Liver (tissue), 9 donors: Measurements from ENCODE around the gene CD59. TPM values are rescaled to one million over a fixed set of nuclear protein-coding genes. Genes with fewer than 3 reads are reported as not detected.

Experiments used
- DNase-seq: peaks from one replicate; pipeline ENCODE4 v3.0.0-alpha.2; 2017; ENCODE audit warnings: low spot score
- H3K27ac ChIP-seq, 2 donors: one replicate each; pipeline ENCODE4 v1.7.0; 2013; ENCODE audit warnings: inconsistent platforms in 2 of 2, low read length in 2 of 2, control low read depth in 1 of 2, low read depth in 1 of 2, mild to moderate bottlenecking in 1 of 2
- H3K27me3 ChIP-seq, 4 donors: one replicate each; pipeline versions ENCODE4 v1.6.1 to v1.7.0; 2013; ENCODE audit warnings: low read length in 3 of 4, inconsistent platforms in 1 of 4, mild to moderate bottlenecking in 1 of 4, moderate library complexity in 1 of 4; ENCODE audit not compliant: control insufficient read depth in 4 of 4, insufficient read depth in 4 of 4
- H3K36me3 ChIP-seq, 4 donors: one replicate each; pipeline versions ENCODE4 v1.6.1 to v1.7.0; 2013; ENCODE audit warnings: low read length in 3 of 4, mild to moderate bottlenecking in 3 of 4, low read depth in 1 of 4, moderate library complexity in 1 of 4; ENCODE audit not compliant: control insufficient read depth in 4 of 4, insufficient read depth in 3 of 4
- H3K4me1 ChIP-seq, 4 donors: one replicate each; pipeline versions ENCODE4 v1.6.1 to v1.7.0; 2013; ENCODE audit warnings: low read length in 3 of 4, mild to moderate bottlenecking in 3 of 4, moderate library complexity in 1 of 4; ENCODE audit not compliant: control insufficient read depth in 4 of 4, insufficient read depth in 4 of 4
- H3K4me3 ChIP-seq, 3 donors: one replicate each; pipeline versions ENCODE4 v1.6.1 to v1.7.0; 2013; ENCODE audit warnings: low read length in 3 of 3, control low read depth in 1 of 3, low read depth in 1 of 3, mild to moderate bottlenecking in 1 of 3
- H3K9ac ChIP-seq, 2 donors: one replicate each; pipeline ENCODE4 v1.7.0; 2013; ENCODE audit warnings: low read length in 2 of 2, mild to moderate bottlenecking in 2 of 2, moderate library complexity in 2 of 2, control low read depth in 1 of 2, low read depth in 1 of 2
- H3K9me3 ChIP-seq, 4 donors: one replicate each; pipeline versions ENCODE4 v1.6.1 to v1.7.0; 2013; ENCODE audit warnings: low read length in 3 of 4; ENCODE audit not compliant: control insufficient read depth in 4 of 4
- ATF3 ChIP-seq: IDR thresholded peaks from 2 replicates; pipeline ENCODE4 v1.6.1; 2016; ENCODE audit warnings: antibody characterized with exemption
- EGR1 ChIP-seq, 2 donors: IDR thresholded peaks; 2 replicates each; pipeline ENCODE4 v1.6.1; 2016 to 2018; ENCODE audit warnings: antibody characterized with exemption in 2 of 2, low read depth in 2 of 2
- FOXA1 ChIP-seq: IDR thresholded peaks from 2 replicates; pipeline ENCODE4 v1.6.1; 2016; ENCODE audit warnings: antibody characterized with exemption
- FOXA2 ChIP-seq: IDR thresholded peaks from 2 replicates; pipeline ENCODE4 v1.6.1; 2016; ENCODE audit warnings: antibody characterized with exemption
- GABPA ChIP-seq, 2 donors: IDR thresholded peaks in 1 of 2; conservative IDR thresholded peaks in 1 of 2; 2 replicates each; pipeline ENCODE4 v1.6.1; 2016; ENCODE audit warnings: antibody characterized with exemption in 2 of 2, mild to moderate bottlenecking in 1 of 2, moderate library complexity in 1 of 2
- HNF4A ChIP-seq, 2 donors: conservative IDR thresholded peaks; 2 replicates each; pipeline ENCODE4 v1.6.1; 2016; ENCODE audit warnings: antibody characterized with exemption in 2 of 2, mild to moderate bottlenecking in 2 of 2
- JUND ChIP-seq, 2 donors: IDR thresholded peaks; 2 replicates each; pipeline ENCODE4 v1.6.1; 2016; ENCODE audit warnings: antibody characterized with exemption in 2 of 2
- MAX ChIP-seq: IDR thresholded peaks from 2 replicates; pipeline ENCODE4 v1.6.1; 2016; ENCODE audit warnings: antibody characterized with exemption
- NR2F2 ChIP-seq: IDR thresholded peaks from 2 replicates; pipeline ENCODE4 v1.6.1; 2016; ENCODE audit warnings: antibody characterized with exemption
- RAD21 ChIP-seq, 2 donors: IDR thresholded peaks; 2 replicates each; pipeline ENCODE4 v1.6.1; 2016; ENCODE audit warnings: antibody characterized with exemption in 2 of 2, mild to moderate bottlenecking in 2 of 2
- REST ChIP-seq: IDR thresholded peaks from 2 replicates; pipeline ENCODE4 v1.6.1; 2016; ENCODE audit warnings: antibody characterized with exemption, mild to moderate bottlenecking
- RXRA ChIP-seq, 2 donors: IDR thresholded peaks; 2 replicates each; pipeline ENCODE4 v1.6.1; 2017 to 2018; ENCODE audit warnings: antibody characterized with exemption in 2 of 2, mild to moderate bottlenecking in 1 of 2
- SP1 ChIP-seq: IDR thresholded peaks from 2 replicates; pipeline ENCODE4 v1.6.1; 2018; ENCODE audit warnings: antibody characterized with exemption, mild to moderate bottlenecking
- YY1 ChIP-seq: IDR thresholded peaks from 2 replicates; pipeline ENCODE4 v1.6.1; 2016; ENCODE audit warnings: antibody characterized with exemption, mild to moderate bottlenecking
- WGBS: extraction: QIAGEN DNeasy Blood & Tissue Kit; methylation state at CpG from one replicate; pipeline ENCODE4 v1.1.7; 2013; 5-methylcytosine and 5-hydroxymethylcytosine counted together
- polyA plus RNA-seq, 2 donors: library from polyadenylated mRNA; stranded (reverse) in 1 of 2; unstranded in 1 of 2; fragments of 200-250 nt in 1 of 2; fragments of >200 nt in 1 of 2; fragmentation: Nextera tagmentation in 1 of 2; extraction: Ambion mirVana in 1 of 2; gene quantifications; one replicate each; pipeline versions ENCODE4 v1.2.1 to v1.2.3, GENCODE V29; 2013 to 2015
- total RNA-seq, 2 donors: library from RNA; depleted of rRNA; stranded (reverse); fragments of >200 nt; gene quantifications; one replicate each; pipeline ENCODE4 v1.2.3, GENCODE V29; 2014
- donor health status: healthy.
- donor health status: healthy.
- donor health status: healthy.
- donor health status: healthy.
- donor health status: healthy.

CD59 gene
- total and polyA plus RNA-seq, 4 donors, result 74.2 to 181 (median 130) TPM

- H3K9me3 ChIP-seq, result no peaks in the 10 kb centered on the region
- no peak overlapping the region for H3K4me3 ChIP-seq
- H3K4me1 ChIP-seq, result peaks cover 7 to 28% (median 13%) of the 10 kb centered on the region in 4 donors
- H3K36me3 ChIP-seq, result no peaks in the 10 kb centered on the region
- H3K27ac ChIP-seq, result peak overlapping the region; percentile 40 to 67
- DNase-seq, result peak; percentile 32
- WGBS, result 48% methylated on average over 6 of the region's 6 CpGs
- TF ChIP-seq FOXA2 (peak; percentile 5), MAX (peak; percentile 50), JUND (IDR thresholded peaks at IDR 0.05) (peak in 1 of 2 donors; percentile 31), RXRA (IDR thresholded peaks at IDR 0.05) (peak; percentile 36 to 79), HNF4A (conservative IDR thresholded peaks at IDR 0.05) (peak; percentile 46 to 70), RAD21 (IDR thresholded peaks at IDR 0.05) (peak in 1 of 2 donors; percentile 25), FOXA1 (no peak), REST (no peak), YY1 (peak; percentile 74), EGR1 (IDR thresholded peaks at IDR 0.05; ENCODE audit: low read depth in 2 of 2) (peak in 1 of 2 donors; percentile 19)
- H3K27me3 ChIP-seq, result no peaks in the 10 kb centered on the region
- H3K9ac ChIP-seq, result peak overlapping the region; percentile 0 to 55
Observed at GRCh38 chr11:33691066-33691864, 45.0 kb downstream of the CD59 start.

GRCh38 chr11:33690290-33691065 lies 45.7 kb downstream of the CD59 start:
- H3K9me3 ChIP-seq, result no peaks in the 10 kb centered on the region
- H3K4me3 ChIP-seq, result no peak overlapping the region
- peak overlapping the region in 1 of 2 donors; percentile 40 for H3K9ac ChIP-seq
- H3K27ac ChIP-seq, result peak overlapping the region; percentile 59 to 67
- H3K4me1 ChIP-seq, result peaks cover 6 to 25% (median 12%) of the 10 kb centered on the region in 4 donors
- WGBS, result 61% methylated on average over 8 of the region's 8 CpGs
- no peaks in the 10 kb centered on the region for H3K27me3 ChIP-seq
- no peaks in the 10 kb centered on the region for H3K36me3 ChIP-seq
- DNase-seq, result peak; percentile 31
- TF ChIP-seq NR2F2 (peak; percentile 71), RXRA (IDR thresholded peaks at IDR 0.05) (no peak)

- TF ChIP-seq EGR1 (IDR thresholded peaks at IDR 0.05; ENCODE audit: low read depth in 2 of 2), result no peak
- TF ChIP-seq ATF3, result no peak
- no peak for TF ChIP-seq GABPA (IDR thresholded peaks at IDR 0.05 in 1 of 2, conservative IDR thresholded peaks at IDR 0.05 in 1 of 2)
- TF ChIP-seq SP1, result no peak
- no peak for TF ChIP-seq NR2F2
- Histone ChIP-seq H3K36me3 (no peaks in the 10 kb centered on the region), H3K27ac (peak overlapping the region; percentile 1 to 59), H3K27me3 (no peaks in the 10 kb centered on the region), H3K4me3 (no peak overlapping the region), H3K4me1 (peaks cover 0 to 16% (median 8%) of the 10 kb centered on the region in 4 donors), H3K9me3 (no peaks in the 10 kb centered on the region), H3K9ac (no peak overlapping the region)
- DNase-seq, result no peak
- WGBS, result 95% methylated on average over 8 of the region's 8 CpGs
Observed at GRCh38 chr11:33689501-33689900, 46.7 kb downstream of the CD59 start.
